Panc1 (cell line): ENCODE data around the gene TCF3.
"Not testable (repeated sequence)": the region's sequence is repeated elsewhere in the genome, so short reads cannot be mapped to it uniquely, and the experiment has no call there.

ENCODE experiments used
- CTCF ChIP-seq: fragments of 450-650 bp; IDR thresholded peaks from 2 replicates; pipeline ENCODE4 v1.5.1; 2017; ENCODE audit warnings: mild to moderate bottlenecking
- POLR2AphosphoS5 ChIP-seq: IDR thresholded peaks from 2 replicates; pipeline ENCODE4 v1.6.1; 2012; ENCODE audit warnings: mild to moderate bottlenecking, low read depth, low read length, moderate library complexity
- REST ChIP-seq, 2 experiments: IDR thresholded peaks; 2 replicates each; pipeline ENCODE4 v1.6.1; 2011 to 2012; ENCODE audit warnings: low read depth in 2 of 2, control low read depth in 1 of 2, low read length in 1 of 2, mild to moderate bottlenecking in 1 of 2, moderate library complexity in 1 of 2; ENCODE audit not compliant: insufficient read depth in 1 of 2
- SIN3A ChIP-seq: IDR thresholded peaks from 2 replicates; pipeline ENCODE4 v1.6.1; 2012; ENCODE audit warnings: low read depth, mild to moderate bottlenecking, low read length, moderate library complexity, borderline replicate concordance; ENCODE audit not compliant: insufficient read depth
- TCF7L2 ChIP-seq: IDR thresholded peaks from 2 replicates; pipeline ENCODE4 v1.6.1; 2011; ENCODE audit warnings: mild to moderate bottlenecking, low read depth, low read length, inconsistent platforms

GRCh38 chr19:1695481-1695880, 43.1 kb upstream of the TCF3 start:
- not testable (repeated sequence) for TF ChIP-seq CTCF; TCF7L2; POLR2AphosphoS5; REST (IDR thresholded peaks at IDR 0.05; ENCODE audit: insufficient read depth in 1 of 2, low read depth in 2 of 2, low read length in 1 of 2); SIN3A
